HepG2 (cell line): Measurements from ENCODE around the gene VRK2. TPM values are rescaled to one million over a fixed set of nuclear protein-coding genes. Genes with fewer than 3 reads are reported as not detected.

Source experiments
- AKAP8 ChIP-seq: sonication (generic); formaldehyde crosslinking; IDR thresholded peaks from 2 replicates; pipeline ENCODE4 v1.5.1; 2020; ENCODE audit warnings: mild to moderate bottlenecking, missing genetic modification reagents
- ARID4A ChIP-seq: sonication (generic); formaldehyde crosslinking; IDR thresholded peaks from 2 replicates; pipeline ENCODE4 v1.5.0; 2020; ENCODE audit warnings: mild to moderate bottlenecking, missing genetic modification reagents, borderline replicate concordance
- ATF1 ChIP-seq: IDR thresholded peaks from 2 replicates; pipeline ENCODE4 v1.6.1; 2016; ENCODE audit warnings: mild to moderate bottlenecking, control low read depth
- BORCS8-MEF2B ChIP-seq: sonication (generic); formaldehyde crosslinking; IDR thresholded peaks from 2 replicates; pipeline ENCODE4 v1.8.0; 2022; ENCODE audit warnings: mild to moderate bottlenecking, missing genetic modification reagents
- BRCA1 ChIP-seq: sonication (generic); formaldehyde crosslinking; IDR thresholded peaks from 2 replicates; pipeline ENCODE4 v1.4.0; 2020; ENCODE audit warnings: missing genetic modification reagents
- GATA4 ChIP-seq: sonication (generic); IDR thresholded peaks from 2 replicates; pipeline ENCODE4 v1.6.1; 2016; ENCODE audit warnings: antibody characterized with exemption, low read depth, borderline replicate concordance
- GMEB1 ChIP-seq: sonication (generic); formaldehyde crosslinking; IDR thresholded peaks from 2 replicates; pipeline ENCODE4 v1.5.1; 2020; ENCODE audit warnings: missing genetic modification reagents, mild to moderate bottlenecking, borderline replicate concordance
- KDM6A ChIP-seq: IDR thresholded peaks from 2 replicates; pipeline ENCODE4 v1.6.1; 2016; ENCODE audit warnings: low read depth
- MIER2 ChIP-seq: IDR thresholded peaks from 2 replicates; pipeline ENCODE4 v1.6.1; 2016; ENCODE audit warnings: missing biosample characterization, missing genetic modification reagents
- MLX ChIP-seq: IDR thresholded peaks from 2 replicates; pipeline ENCODE4 v1.6.1; 2016
- SAFB2 ChIP-seq: sonication (generic); formaldehyde crosslinking; IDR thresholded peaks from 2 replicates; pipeline ENCODE4 v1.5.1; 2020; ENCODE audit warnings: missing genetic modification reagents, low read depth, mild to moderate bottlenecking, borderline replicate concordance
- SCMH1 ChIP-seq: sonication (generic); formaldehyde crosslinking; IDR thresholded peaks from 2 replicates; pipeline ENCODE4 v1.9.0; 2021; ENCODE audit warnings: missing genetic modification reagents, mild to moderate bottlenecking, borderline replicate concordance
- ZBTB14 ChIP-seq: sonication (generic); formaldehyde crosslinking; IDR thresholded peaks from 2 replicates; pipeline ENCODE4 v1.4.0; 2020; ENCODE audit warnings: missing genetic modification reagents
- ZKSCAN1 ChIP-seq: fragments of 150-350 bp; IDR thresholded peaks from 2 replicates; pipeline ENCODE4 v1.6.1; 2014; ENCODE audit warnings: low read length
- ZNF230 ChIP-seq: sonication (generic); formaldehyde crosslinking; IDR thresholded peaks from 2 replicates; pipeline ENCODE4 v1.4.0; 2020; ENCODE audit warnings: mild to moderate bottlenecking, missing genetic modification reagents
- ZNF282 ChIP-seq: fragments of 450-650 bp; IDR thresholded peaks from 2 replicates; pipeline ENCODE4 v1.6.1; 2018; ENCODE audit not compliant: partially characterized antibody
- ZNF317 ChIP-seq: sonication (generic); formaldehyde crosslinking; IDR thresholded peaks from 2 replicates; pipeline ENCODE4 v1.5.0; 2020; ENCODE audit warnings: mild to moderate bottlenecking, missing genetic modification reagents
- ZNF33A ChIP-seq: sonication (generic); formaldehyde crosslinking; IDR thresholded peaks from 2 replicates; pipeline ENCODE4 v1.5.1; 2020; ENCODE audit warnings: missing genetic modification reagents, mild to moderate bottlenecking, moderate library complexity, borderline replicate concordance
- ZNF563 ChIP-seq: sonication (generic); formaldehyde crosslinking; IDR thresholded peaks from 2 replicates; pipeline ENCODE4 v1.8.0; 2022; ENCODE audit warnings: mild to moderate bottlenecking, moderate library complexity, missing genetic modification reagents
- polyA plus RNA-seq, 8 experiments: library from polyadenylated mRNA; depleted of rRNA in 3 of 8; stranded (reverse) in 7 of 8; unstranded in 1 of 8; fragments of >200 nt; fragmentation: Illumina TruSeq in 4 of 8; extraction: Trizol in 4 of 8; gene quantifications; 2 replicates each; pipeline versions ENCODE4 v1.2.1 to v1.2.3, GENCODE V29; 2011 to 2016; ENCODE audit warnings: low read depth in 4 of 8, missing spikeins in 1 of 8, mixed read lengths in 1 of 8; ENCODE audit not compliant: insufficient read depth in 1 of 8
- total RNA-seq, 5 experiments: library from RNA; depleted of rRNA; stranded (reverse); fragments of >200 nt; fragmentation: Illumina TruSeq; extraction: Trizol; gene quantifications; 2 replicates each; pipeline ENCODE4 v1.2.3, GENCODE V29; 2016; ENCODE audit warnings: low read depth in 1 of 5
- TF ChIP-seq, protein P1 (sequence below): sonication (generic); formaldehyde crosslinking; IDR thresholded peaks from 2 replicates; pipeline ENCODE4 v1.4.0; 2020; ENCODE audit warnings: mild to moderate bottlenecking, missing genetic modification reagents

VRK2 gene
- total and polyA plus RNA-seq, 2 of the 13 experiments (the other 11 are each of a cell fraction or from before 2014, with no cell fraction given), result 13.3 to 29.1 TPM

GRCh38 chr2:58204195-58204959, 157.8 kb downstream of the VRK2 start (continued):
- TF ChIP-seq GMEB1, result no peak
- peak; percentile 63; the same call in 1 of the 2 replicates for TF ChIP-seq ATF1
- no peak for TF ChIP-seq ZBTB14 (CRISPR knock-in tag)
- TF ChIP-seq, protein P1, sequence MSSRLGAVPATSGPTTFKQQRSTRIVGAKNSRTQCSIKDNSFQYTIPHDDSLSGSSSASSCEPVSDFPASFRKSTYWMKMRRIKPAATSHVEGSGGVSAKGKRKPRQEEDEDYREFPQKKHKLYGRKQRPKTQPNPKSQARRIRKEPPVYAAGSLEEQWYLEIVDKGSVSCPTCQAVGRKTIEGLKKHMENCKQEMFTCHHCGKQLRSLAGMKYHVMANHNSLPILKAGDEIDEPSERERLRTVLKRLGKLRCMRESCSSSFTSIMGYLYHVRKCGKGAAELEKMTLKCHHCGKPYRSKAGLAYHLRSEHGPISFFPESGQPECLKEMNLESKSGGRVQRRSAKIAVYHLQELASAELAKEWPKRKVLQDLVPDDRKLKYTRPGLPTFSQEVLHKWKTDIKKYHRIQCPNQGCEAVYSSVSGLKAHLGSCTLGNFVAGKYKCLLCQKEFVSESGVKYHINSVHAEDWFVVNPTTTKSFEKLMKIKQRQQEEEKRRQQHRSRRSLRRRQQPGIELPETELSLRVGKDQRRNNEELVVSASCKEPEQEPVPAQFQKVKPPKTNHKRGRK, result no peak
- no peak for TF ChIP-seq ZNF230
- TF ChIP-seq SAFB2 (CRISPR knock-in tag), result no peak
- TF ChIP-seq MIER2 (CRISPR knock-in tag), result no peak
- TF ChIP-seq ARID4A (CRISPR knock-in tag), result no peak; the same call in 1 of the 2 replicates
- TF ChIP-seq MLX (CRISPR knock-in tag), result peak; percentile 97
- peak; percentile 70; the same call in 1 of the 2 replicates for TF ChIP-seq KDM6A (CRISPR knock-in tag)
- TF ChIP-seq ZNF317 (CRISPR knock-in tag), result peak; percentile 50; the same call in 1 of the 2 replicates
- TF ChIP-seq GATA4, result peak; percentile 66; the same call in 1 of the 2 replicates
- no peak for TF ChIP-seq ZNF563 (CRISPR knock-in tag)
- no peak for TF ChIP-seq ZKSCAN1
- no peak for TF ChIP-seq SCMH1 (CRISPR knock-in tag)
- TF ChIP-seq BRCA1 (CRISPR knock-in tag), result 0 out of 2 replicates have a peak, but pooled peaks have one; percentile 61
- no peak for TF ChIP-seq AKAP8 (CRISPR knock-in tag)
- no peak for TF ChIP-seq ZNF33A (CRISPR knock-in tag)
- no peak for TF ChIP-seq ZNF282
- no peak for TF ChIP-seq BORCS8-MEF2B (CRISPR knock-in tag)
